HPDE6-E6E7 (cell line): Measurements from ENCODE around the gene SPECC1L.

Experiments
- DNase-seq: peaks from one replicate; pipeline ENCODE4 v3.0.0; 2011; ENCODE audit warnings: missing footprints; ENCODE audit errors: extremely low spot score

Gene SPECC1L

GRCh38 chr22:24323695-24324094 lies 53.1 kb downstream of the SPECC1L start:
- no peak for DNase-seq

- DNase-seq = no peak
These were observed 53.5 kb downstream of the SPECC1L start for GRCh38 chr22:24324137-24324536.

- peak; percentile 17 for DNase-seq
These were observed 54.6 kb downstream of the SPECC1L start for GRCh38 chr22:24325105-24325757.

- no peak for DNase-seq
These were observed 55.6 kb downstream of the SPECC1L start for GRCh38 chr22:24326266-24326665.

GRCh38 chr22:24327832-24328231 lies 57.2 kb downstream of the SPECC1L start:
- DNase-seq = no peak

GRCh38 chr22:24329453-24329852 lies 58.8 kb downstream of the SPECC1L start:
- DNase-seq = no peak

- DNase-seq = no peak
These were observed 60.0 kb downstream of the SPECC1L start for GRCh38 chr22:24330636-24331035.

- DNase-seq = no peak
These were observed 61.1 kb downstream of the SPECC1L start for GRCh38 chr22:24331468-24332440.

GRCh38 chr22:24333301-24333700 lies 62.7 kb downstream of the SPECC1L start:
- peak; percentile 7 for DNase-seq

- DNase-seq = no peak
These were observed 64.9 kb downstream of the SPECC1L start for GRCh38 chr22:24335496-24335895.

- DNase-seq = no peak
These were observed 67.4 kb downstream of the SPECC1L start for GRCh38 chr22:24337894-24338645.

GRCh38 chr22:24338726-24339451 lies 68.3 kb downstream of the SPECC1L start:
- no peak for DNase-seq

GRCh38 chr22:24339452-24339747 lies 68.8 kb downstream of the SPECC1L start:
- no peak for DNase-seq

GRCh38 chr22:24341627-24342026 lies 71.0 kb downstream of the SPECC1L start:
- no peak for DNase-seq

- no peak for DNase-seq
These were observed 80.0 kb downstream of the SPECC1L start for GRCh38 chr22:24350627-24351026.

- no peak for DNase-seq
These were observed 82.5 kb downstream of the SPECC1L start for GRCh38 chr22:24353121-24353520.

GRCh38 chr22:24355574-24355973 lies 84.9 kb downstream of the SPECC1L start:
- no peak for DNase-seq

GRCh38 chr22:24357547-24357946 lies 86.9 kb downstream of the SPECC1L start:
- no peak for DNase-seq

GRCh38 chr22:24358105-24358836 lies 87.6 kb downstream of the SPECC1L start:
- DNase-seq = no peak

GRCh38 chr22:24359452-24360120 lies 89.0 kb downstream of the SPECC1L start:
- DNase-seq = no peak
